Measurements from ENCODE around the gene LTBP1. TPM values are rescaled to one million over a fixed set of nuclear protein-coding genes. Genes with fewer than 3 reads are reported as not detected.

Gene LTBP1
- total and polyA plus RNA-seq, 2 experiments from 2014 or later: 216 to 509 TPM

DNA sequence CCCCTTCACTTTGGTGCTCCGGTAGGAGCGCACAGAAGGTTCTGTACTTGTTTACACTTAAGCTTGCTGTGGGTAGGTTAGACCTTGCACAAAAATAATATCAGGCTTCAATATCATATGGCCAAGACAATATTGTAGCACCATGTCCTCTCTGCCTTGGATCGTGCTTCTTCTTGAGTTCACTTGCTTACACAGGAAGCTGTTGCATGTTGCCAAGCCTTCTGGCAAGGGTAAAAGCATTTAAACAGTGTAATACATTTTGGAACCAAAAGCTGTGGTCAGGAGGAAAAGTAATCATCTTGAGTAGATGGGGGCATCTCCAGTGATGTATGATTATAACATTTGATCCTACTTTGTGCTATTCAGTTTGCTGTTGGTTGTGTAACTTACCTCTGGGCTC lies 197.5 kb downstream of the LTBP1 start:
- Histone ChIP-seq H3K4me3 (no peak overlapping the region), H3K27ac (no peak overlapping the region), H3K9me3 (ENCODE audit: low read depth) (no peaks in the 10 kb centered on the region), H3K27me3 (no peaks in the 10 kb centered on the region), H3K36me3 (peaks cover 9% of the 10 kb centered on the region), H3K4me1 (ENCODE audit: low read depth) (peaks cover 35% of the 10 kb centered on the region)
- TF ChIP-seq, protein P1, sequence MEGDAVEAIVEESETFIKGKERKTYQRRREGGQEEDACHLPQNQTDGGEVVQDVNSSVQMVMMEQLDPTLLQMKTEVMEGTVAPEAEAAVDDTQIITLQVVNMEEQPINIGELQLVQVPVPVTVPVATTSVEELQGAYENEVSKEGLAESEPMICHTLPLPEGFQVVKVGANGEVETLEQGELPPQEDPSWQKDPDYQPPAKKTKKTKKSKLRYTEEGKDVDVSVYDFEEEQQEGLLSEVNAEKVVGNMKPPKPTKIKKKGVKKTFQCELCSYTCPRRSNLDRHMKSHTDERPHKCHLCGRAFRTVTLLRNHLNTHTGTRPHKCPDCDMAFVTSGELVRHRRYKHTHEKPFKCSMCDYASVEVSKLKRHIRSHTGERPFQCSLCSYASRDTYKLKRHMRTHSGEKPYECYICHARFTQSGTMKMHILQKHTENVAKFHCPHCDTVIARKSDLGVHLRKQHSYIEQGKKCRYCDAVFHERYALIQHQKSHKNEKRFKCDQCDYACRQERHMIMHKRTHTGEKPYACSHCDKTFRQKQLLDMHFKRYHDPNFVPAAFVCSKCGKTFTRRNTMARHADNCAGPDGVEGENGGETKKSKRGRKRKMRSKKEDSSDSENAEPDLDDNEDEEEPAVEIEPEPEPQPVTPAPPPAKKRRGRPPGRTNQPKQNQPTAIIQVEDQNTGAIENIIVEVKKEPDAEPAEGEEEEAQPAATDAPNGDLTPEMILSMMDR (IDR thresholded peaks at IDR 0.05; ENCODE audit: low read depth, low read length): no peak
- DNase-seq (ENCODE audit: low read depth in 1 of 2, low spot score in 1 of 2): peak in 1 of 2 donors; percentile 45

DNA sequence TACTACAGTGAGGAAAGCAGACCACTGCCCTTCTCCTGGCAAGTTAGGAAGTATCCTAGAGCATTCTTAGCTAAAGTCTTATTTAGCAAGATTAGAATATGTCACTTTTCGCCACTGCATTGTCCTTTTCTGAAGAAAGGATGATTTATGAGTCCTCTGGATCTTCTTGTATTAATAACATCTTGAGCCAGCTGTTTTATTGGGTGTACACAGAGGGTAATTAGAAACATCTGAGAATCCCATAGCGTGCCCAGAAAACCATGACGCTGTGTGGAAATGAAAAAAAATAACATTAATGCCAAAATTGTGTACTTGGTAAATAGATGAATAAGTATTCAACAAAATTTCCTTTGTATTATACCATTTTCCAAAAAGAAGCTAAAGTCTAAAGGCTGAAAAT lies 198.7 kb downstream of the LTBP1 start:
- peaks cover 9% of the 10 kb centered on the region for H3K36me3 ChIP-seq
- TF ChIP-seq, protein P1 (IDR thresholded peaks at IDR 0.05; ENCODE audit: low read depth, low read length): no peak
- H3K27me3 ChIP-seq: no peaks in the 10 kb centered on the region
- no peak overlapping the region for H3K4me3 ChIP-seq
- no peak overlapping the region for H3K27ac ChIP-seq
- peak in 1 of 2 donors; percentile 45 for DNase-seq (ENCODE audit: low read depth in 1 of 2, low spot score in 1 of 2)
- H3K4me1 ChIP-seq (ENCODE audit: low read depth): peaks cover 35% of the 10 kb centered on the region
- H3K9me3 ChIP-seq (ENCODE audit: low read depth): no peaks in the 10 kb centered on the region

DNA sequence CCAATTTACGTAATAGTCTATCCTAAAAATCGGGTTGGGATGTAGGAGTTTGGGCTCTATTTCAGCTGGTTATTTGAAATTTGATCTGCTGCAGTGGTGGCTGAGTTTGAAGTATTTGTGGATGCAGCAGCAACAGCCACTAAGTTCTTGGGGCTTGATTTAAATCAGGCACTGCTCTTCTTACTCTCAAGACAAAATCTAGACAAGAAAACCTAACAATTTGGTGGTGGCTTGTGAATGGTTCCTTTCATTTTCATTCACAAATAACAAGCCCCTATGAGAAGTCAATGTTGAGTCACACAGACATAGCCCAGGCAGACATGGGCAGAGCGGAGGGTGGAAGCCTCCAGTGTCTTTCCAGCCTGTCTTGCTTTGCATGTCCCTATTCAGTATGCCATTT lies 199.3 kb downstream of the LTBP1 start:
- TF ChIP-seq, protein P1 (IDR thresholded peaks at IDR 0.05; ENCODE audit: low read depth, low read length): no peak
- H3K27ac ChIP-seq: no peak overlapping the region
- no peaks in the 10 kb centered on the region for H3K9me3 ChIP-seq (ENCODE audit: low read depth)
- peaks cover 9% of the 10 kb centered on the region for H3K36me3 ChIP-seq
- no peak overlapping the region for H3K4me3 ChIP-seq
- H3K27me3 ChIP-seq: no peaks in the 10 kb centered on the region
- peak in 1 of 2 donors; percentile 30 for DNase-seq (ENCODE audit: low read depth in 1 of 2, low spot score in 1 of 2)
- H3K4me1 ChIP-seq (ENCODE audit: low read depth): peaks cover 32% of the 10 kb centered on the region

DNA sequence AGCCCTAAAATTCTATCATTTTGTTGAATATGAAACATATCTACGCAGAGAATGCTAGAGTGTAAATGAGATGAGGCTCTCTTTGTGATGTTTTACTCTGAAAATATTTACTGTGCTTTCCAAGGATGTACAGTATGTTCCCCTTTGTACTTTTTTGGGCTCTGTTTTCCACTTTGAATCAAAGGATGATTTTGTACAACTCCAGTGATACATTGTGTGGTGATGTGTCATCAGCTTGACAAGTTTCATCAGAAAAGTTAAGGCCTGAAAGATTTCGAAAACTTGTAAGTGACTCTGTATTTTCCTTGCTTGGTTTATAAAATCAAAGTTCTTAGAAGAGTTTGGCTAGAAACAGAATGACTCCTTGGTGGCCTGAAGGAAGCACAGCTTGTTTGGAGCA lies 206.3 kb downstream of the LTBP1 start:
- H3K36me3 ChIP-seq: peaks cover 6% of the 10 kb centered on the region
- H3K27me3 ChIP-seq: no peaks in the 10 kb centered on the region
- DNase-seq (ENCODE audit: low read depth in 1 of 2, low spot score in 1 of 2): peak in 1 of 2 donors; percentile 80
- H3K4me1 ChIP-seq (ENCODE audit: low read depth): no peaks in the 10 kb centered on the region
- H3K9me3 ChIP-seq (ENCODE audit: low read depth): no peaks in the 10 kb centered on the region
- H3K4me3 ChIP-seq: no peak overlapping the region
- H3K27ac ChIP-seq: no peak overlapping the region
- TF ChIP-seq, protein P1 (IDR thresholded peaks at IDR 0.05; ENCODE audit: low read depth, low read length): no peak

DNA sequence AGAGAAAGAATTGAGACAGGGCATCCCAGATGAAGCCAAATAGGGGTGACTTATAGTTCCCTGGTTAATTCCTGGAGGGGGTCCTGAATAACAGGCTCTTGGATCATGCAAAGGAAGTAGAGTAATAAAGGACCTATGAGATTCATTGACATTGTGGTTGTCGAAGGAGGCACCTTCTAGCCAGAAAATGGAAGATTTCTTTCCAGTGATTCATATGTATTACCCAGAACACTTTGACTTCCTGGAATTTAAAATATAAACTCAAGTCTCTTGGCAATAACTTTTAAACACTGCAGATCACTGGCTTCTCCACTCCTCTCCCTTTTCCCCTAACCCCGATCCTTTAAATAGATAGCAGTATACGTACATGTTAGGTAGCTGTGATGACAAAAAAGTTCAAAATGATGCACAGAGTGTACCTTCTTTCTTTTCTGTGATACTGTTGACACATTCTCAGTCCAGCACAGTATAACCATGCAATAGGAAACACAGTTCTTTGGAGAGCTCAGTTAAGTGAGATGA lies 211.8 kb downstream of the LTBP1 start:
- DNase-seq (ENCODE audit: low read depth in 1 of 2, low spot score in 1 of 2): peak in 1 of 2 donors; percentile 73
- peaks cover 4% of the 10 kb centered on the region for H3K36me3 ChIP-seq
- no peak overlapping the region for H3K4me3 ChIP-seq
- H3K27me3 ChIP-seq: no peaks in the 10 kb centered on the region
- TF ChIP-seq, protein P1 (IDR thresholded peaks at IDR 0.05; ENCODE audit: low read depth, low read length): no peak
- peak overlapping the region; percentile 32 for H3K27ac ChIP-seq
- H3K4me1 ChIP-seq (ENCODE audit: low read depth): no peaks in the 10 kb centered on the region
- H3K9me3 ChIP-seq (ENCODE audit: low read depth): no peaks in the 10 kb centered on the region

Data from cardiac muscle cell (in vitro differentiated cells and primary cell).